ENCODE data around the gene PPP1R12A. TPM values are rescaled to one million over a fixed set of nuclear protein-coding genes. Genes with fewer than 3 reads are reported as not detected.
A peak's percentile ranks its signal among the peaks of the same experiment; 100 is the strongest.
"Not testable (repeated sequence)": the region's sequence is repeated elsewhere in the genome, so short reads cannot be mapped to it uniquely, and the experiment has no call there.

Gene PPP1R12A
- total RNA-seq, result 10 to 100 TPM; 66.8 to 77.1 (median 73.4) TPM
- polyA plus RNA-seq, result 20.2 TPM
- long read RNA-seq, donor 1, partial matches to known transcripts, result 96 of 161 reads
- long read RNA-seq, donor 1, other reads (novel, unspliced or antisense), result 63 of 161 reads
- long read RNA-seq, donor 2, partial matches to known transcripts, result 21 of 30 reads
- long read RNA-seq, donor 2, other reads (novel, unspliced or antisense), result 9 of 30 reads
- long read RNA-seq, donor 3, partial matches to known transcripts, result 84 of 226 reads
- long read RNA-seq, donor 3, other reads (novel, unspliced or antisense), result 141 of 226 reads
- long read RNA-seq, donor 4, partial matches to known transcripts, result 19 of 25 reads
- long read RNA-seq, donor 4, other reads (novel, unspliced or antisense), result 6 of 25 reads

DNA sequence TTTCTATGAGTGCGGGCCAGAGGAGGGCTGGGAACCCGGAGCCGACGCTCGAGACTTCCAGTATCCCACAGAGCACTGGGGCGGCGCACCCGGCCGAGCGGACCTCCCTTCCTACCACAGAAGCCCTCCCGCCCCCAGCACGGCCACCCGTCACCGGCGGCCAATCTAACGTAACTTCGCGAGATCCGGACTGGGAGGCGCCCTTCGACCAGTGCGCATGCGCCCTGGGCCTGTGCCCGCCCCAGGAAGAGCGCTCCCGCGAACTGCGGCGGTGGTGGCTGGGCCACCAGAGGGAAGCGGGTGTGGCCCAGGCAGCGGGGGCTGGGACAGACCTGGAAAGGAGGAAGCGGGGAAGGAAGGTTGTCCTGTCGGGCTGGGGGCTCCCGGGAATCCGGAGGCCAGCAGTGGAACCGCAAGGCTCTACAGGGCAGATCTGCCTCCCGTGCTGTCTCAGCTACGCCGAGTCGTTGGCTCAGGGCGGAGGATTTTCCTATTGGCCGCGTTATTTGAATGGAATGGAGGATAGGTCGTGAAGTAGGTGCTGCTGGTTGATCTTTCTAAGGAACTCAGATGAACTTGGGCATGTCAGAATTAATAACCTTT lies at the start of gene PPP1R12A:
PPP1R12A (minus strand) TSS at position 77 of the 603 bp plus-strand sequence. CDS start 166 bp downstream, outside the sequence.
- peak within 1 kb of the TSS; percentile 76 for H3K4me3 ChIP-seq (ENCODE audit: low read length)
- intact Hi-C loops (cut with DNase I), result loop anchor here in 2 of 4 donors (5.0 to 10.0 kb wide), 3 partner anchors 120 to 252 kb away; no protein-coding TSS in a partner anchor
- no peaks in the 10 kb centered on the region for H3K9me3 ChIP-seq (ENCODE audit: control insufficient read depth, low read length)
- no peaks in the 10 kb centered on the region for H3K27me3 ChIP-seq (ENCODE audit: control insufficient read depth, insufficient read depth)
- peak within 1 kb of the TSS; percentile 95 for H3K27ac ChIP-seq (ENCODE audit: low read length)
- ATAC-seq, result peak; percentile 98 to 99
- no peaks in the 10 kb centered on the region for H3K4me1 ChIP-seq (ENCODE audit: control insufficient read depth, insufficient read depth, low read length)
- WGBS, result under 1% methylated on average over 44 of the region's 44 CpGs
- DNase-seq, result peak; percentile 98 to 99 (median 99)

GRCh38 chr12:79983986-79984620 lies 49.2 kb upstream of the PPP1R12A start:
- intact Hi-C loops (cut with DNase I), result no loop called here
- DNase-seq (no peak), ATAC-seq (peak; percentile 40 to 98)
- Histone ChIP-seq H3K27ac (ENCODE audit: low read length) (no peak overlapping the region), H3K4me1 (ENCODE audit: control insufficient read depth, insufficient read depth, low read length) (peaks cover 6% of the 10 kb centered on the region), H3K27me3 (ENCODE audit: control insufficient read depth, insufficient read depth) (no peaks in the 10 kb centered on the region), H3K9me3 (ENCODE audit: control insufficient read depth, low read length) (no peaks in the 10 kb centered on the region), H3K4me3 (ENCODE audit: low read length) (no peak overlapping the region)
- 62% methylated on average over 6 of the region's 6 CpGs for WGBS

DNA sequence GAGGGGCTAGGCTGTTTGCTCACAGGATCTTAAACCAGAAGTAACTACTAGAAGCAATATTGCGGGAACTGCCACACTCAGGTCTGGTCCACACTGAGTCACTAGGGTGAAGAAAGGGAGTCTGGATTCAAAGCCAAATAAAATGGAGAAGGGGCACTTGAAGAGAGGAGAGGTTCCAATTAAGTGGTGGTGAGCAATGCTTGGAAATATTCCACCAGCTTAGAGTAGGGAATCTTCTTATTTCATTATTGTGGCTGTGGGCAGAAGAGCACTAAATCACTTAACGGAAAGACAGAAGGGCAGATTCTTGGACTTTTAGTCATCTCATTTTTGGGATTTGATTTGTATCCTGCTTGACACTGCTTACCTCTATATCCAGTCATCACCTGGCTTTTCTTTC lies 48.6 kb upstream of the PPP1R12A start:
- Histone ChIP-seq H3K4me3 (ENCODE audit: low read length) (no peak overlapping the region), H3K27ac (ENCODE audit: low read length) (no peak overlapping the region), H3K27me3 (ENCODE audit: control insufficient read depth, insufficient read depth) (no peaks in the 10 kb centered on the region), H3K9me3 (ENCODE audit: control insufficient read depth, low read length) (no peaks in the 10 kb centered on the region), H3K4me1 (ENCODE audit: control insufficient read depth, insufficient read depth, low read length) (peaks cover 6% of the 10 kb centered on the region)
- WGBS, result 86% methylated on average over 2 of the region's 2 CpGs
- ATAC-seq, result no peak
- DNase-seq, result no peak
- intact Hi-C loops (cut with DNase I), result no loop called here

GRCh38 chr12:79982086-79983062 lies 47.5 kb upstream of the PPP1R12A start:
- no peak overlapping the region for H3K4me3 ChIP-seq (ENCODE audit: low read length)
- WGBS, result 56% methylated on average over 5 of the region's 5 CpGs
- H3K27ac ChIP-seq (ENCODE audit: low read length), result no peak overlapping the region
- DNase-seq (no peak), ATAC-seq (no peak)
- H3K9me3 ChIP-seq (ENCODE audit: control insufficient read depth, low read length), result no peaks in the 10 kb centered on the region
- H3K4me1 ChIP-seq (ENCODE audit: control insufficient read depth, insufficient read depth, low read length), result peaks cover 6% of the 10 kb centered on the region
- intact Hi-C loops (cut with DNase I), result no loop called here
- H3K27me3 ChIP-seq (ENCODE audit: control insufficient read depth, insufficient read depth), result no peaks in the 10 kb centered on the region

- DNase-seq (no peak), ATAC-seq (no peak)
- Histone ChIP-seq H3K9me3 (ENCODE audit: control insufficient read depth, low read length) (no peaks in the 10 kb centered on the region), H3K27ac (ENCODE audit: low read length) (no peak overlapping the region), H3K4me3 (ENCODE audit: low read length) (no peak overlapping the region), H3K4me1 (ENCODE audit: control insufficient read depth, insufficient read depth, low read length) (peaks cover 1% of the 10 kb centered on the region), H3K27me3 (ENCODE audit: control insufficient read depth, insufficient read depth) (no peaks in the 10 kb centered on the region)
- intact Hi-C loops (cut with DNase I), result no loop called here
- WGBS, result 38% methylated on average over 1 of the region's 1 CpG
Measured at GRCh38 chr12:79978692-79979091, 43.8 kb upstream of the PPP1R12A start.

- intact Hi-C loops (cut with DNase I); H3K27me3 ChIP-seq (ENCODE audit: control insufficient read depth, insufficient read depth); ATAC-seq: not testable (repeated sequence)
Measured at GRCh38 chr12:79977856-79978460, 43.1 kb upstream of the PPP1R12A start.

GRCh38 chr12:79975143-79975542 lies 40.2 kb upstream of the PPP1R12A start:
- ATAC-seq (no peak), DNase-seq (no peak)
- Histone ChIP-seq H3K4me1 (ENCODE audit: control insufficient read depth, insufficient read depth, low read length) (no peaks in the 10 kb centered on the region), H3K9me3 (ENCODE audit: control insufficient read depth, low read length) (no peaks in the 10 kb centered on the region), H3K27me3 (ENCODE audit: control insufficient read depth, insufficient read depth) (no peaks in the 10 kb centered on the region), H3K4me3 (ENCODE audit: low read length) (no peak overlapping the region), H3K27ac (ENCODE audit: low read length) (no peak overlapping the region)
- WGBS, result 92% methylated on average over 5 of the region's 5 CpGs
- intact Hi-C loops (cut with DNase I), result no loop called here

More at GRCh38 chr12:79977856-79978460, 43.1 kb upstream of the PPP1R12A start:
- not testable (repeated sequence) for H3K4me1 ChIP-seq (ENCODE audit: control insufficient read depth, insufficient read depth, low read length); H3K4me3 ChIP-seq (ENCODE audit: low read length); H3K9me3 ChIP-seq (ENCODE audit: control insufficient read depth, low read length); H3K27ac ChIP-seq (ENCODE audit: low read length); DNase-seq
- WGBS, result 78% methylated on average over 3 of the region's 3 CpGs

GRCh38 chr12:79973801-79974200 lies 38.9 kb upstream of the PPP1R12A start:
- intact Hi-C loops (cut with DNase I), result no loop called here
- H3K9me3 ChIP-seq (ENCODE audit: control insufficient read depth, low read length), result no peaks in the 10 kb centered on the region
- H3K4me3 ChIP-seq (ENCODE audit: low read length), result no peak overlapping the region
- no peak overlapping the region for H3K27ac ChIP-seq (ENCODE audit: low read length)
- ATAC-seq (no peak), DNase-seq (no peak)
- WGBS, result 79% methylated on average over 4 of the region's 4 CpGs
- no peaks in the 10 kb centered on the region for H3K27me3 ChIP-seq (ENCODE audit: control insufficient read depth, insufficient read depth)
- no peaks in the 10 kb centered on the region for H3K4me1 ChIP-seq (ENCODE audit: control insufficient read depth, insufficient read depth, low read length)

- DNase-seq, result no peak
- Histone ChIP-seq H3K27ac (ENCODE audit: low read length) (no peak overlapping the region), H3K4me1 (ENCODE audit: control insufficient read depth, insufficient read depth, low read length) (no peaks in the 10 kb centered on the region), H3K9me3 (ENCODE audit: control insufficient read depth, low read length) (no peaks in the 10 kb centered on the region), H3K4me3 (ENCODE audit: low read length) (no peak overlapping the region), H3K27me3 (ENCODE audit: control insufficient read depth, insufficient read depth) (no peaks in the 10 kb centered on the region)
- ATAC-seq, result no peak
- WGBS, result 74% methylated on average over 3 of the region's 3 CpGs
- intact Hi-C loops (cut with DNase I), result no loop called here
Measured at GRCh38 chr12:79964100-79964627, 29.3 kb upstream of the PPP1R12A start.

DNA sequence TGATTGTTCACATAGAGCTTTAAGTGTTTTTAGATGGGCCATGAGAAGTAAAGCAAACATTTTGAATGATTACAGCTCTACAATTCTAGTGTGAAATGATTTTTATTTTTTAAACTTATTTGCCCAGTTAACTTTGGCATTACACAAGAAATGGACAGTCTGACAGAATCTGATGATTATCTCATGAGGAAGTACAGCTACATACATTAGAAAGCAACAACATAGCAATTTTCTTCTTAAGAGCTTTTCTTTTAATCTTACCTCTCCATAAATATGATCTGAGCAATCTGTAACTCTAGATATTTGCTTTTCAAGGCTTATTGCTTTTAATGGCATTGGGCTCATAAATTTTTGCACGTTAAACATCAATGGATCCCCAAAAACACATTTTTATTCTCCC lies 26.5 kb upstream of the PPP1R12A start:
- H3K27me3 ChIP-seq (ENCODE audit: control insufficient read depth, insufficient read depth), result no peaks in the 10 kb centered on the region

More for the DNA sequence above, 26.5 kb upstream of the PPP1R12A start:
- ATAC-seq, result no peak
- Histone ChIP-seq H3K27ac (ENCODE audit: low read length) (no peak overlapping the region), H3K4me1 (ENCODE audit: control insufficient read depth, insufficient read depth, low read length) (no peaks in the 10 kb centered on the region), H3K4me3 (ENCODE audit: low read length) (no peak overlapping the region), H3K9me3 (ENCODE audit: control insufficient read depth, low read length) (no peaks in the 10 kb centered on the region)
- no peak for DNase-seq
- 95% methylated on average over 1 of the region's 1 CpG for WGBS
- intact Hi-C loops (cut with DNase I), result no loop called here

All from right cardiac atrium (tissue), 5 donors.